ENCODE measurements around the gene SLC5A6. TPM values are rescaled to one million over a fixed set of nuclear protein-coding genes. Genes with fewer than 3 reads are reported as not detected.

Gene SLC5A6
- polyA plus RNA-seq, 1 of the 3 experiments (the other 2 are of a cell fraction), result 75.7 TPM

DNA sequence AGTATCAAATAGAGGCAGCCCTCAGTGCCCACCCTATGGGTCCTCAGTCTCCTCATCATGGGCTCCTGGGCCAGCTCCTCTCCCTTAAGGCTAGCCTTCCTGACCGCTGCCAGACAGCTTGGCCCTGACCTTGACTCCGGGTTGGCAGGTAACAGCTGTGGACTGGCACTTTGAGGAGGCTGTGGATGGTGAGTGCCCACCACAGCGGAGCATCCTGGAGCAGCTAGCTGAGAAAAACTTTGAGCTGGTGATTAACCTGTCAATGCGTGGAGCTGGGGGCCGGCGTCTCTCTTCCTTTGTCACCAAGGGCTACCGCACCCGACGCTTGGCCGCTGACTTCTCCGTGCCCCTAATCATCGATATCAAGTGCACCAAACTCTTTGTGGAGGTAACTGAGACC is 24.1 kb upstream of the SLC5A6 start:
- no peaks in the 10 kb centered on the region for H3K27me3 ChIP-seq (ENCODE audit: insufficient read depth)
- no peaks in the 10 kb centered on the region for H3K9me2 ChIP-seq
- no peaks in the 10 kb centered on the region for H3K79me2 ChIP-seq (ENCODE audit: insufficient read depth)
- H3K4me1 ChIP-seq (ENCODE audit: control insufficient read depth in 1 of 2, insufficient read depth in 2 of 2, low read depth in 1 of 2, low read length in 1 of 2), result no peaks in the 10 kb centered on the region
- 95% methylated on average over 12 of the region's 12 CpGs for WGBS (ENCODE audit: low lambda C conversion rate)
- H3K27ac ChIP-seq (ENCODE audit: low read depth in 2 of 2, low read length in 1 of 2), result no peak overlapping the region
- peaks cover 48 to 93% of the 10 kb centered on the region in 2 experiments for H3K36me3 ChIP-seq (replicated peaks in 1 of 2; ENCODE audit: control insufficient read depth in 1 of 2, insufficient read depth in 2 of 2, low read length in 1 of 2)
- TF ChIP-seq EZH2phosphoT487 (IDR thresholded peaks at IDR 0.05; ENCODE audit: borderline replicate concordance, low read depth) (no peak), RAD21 (IDR thresholded peaks at IDR 0.05; ENCODE audit: low read length) (no peak), NFIC (IDR thresholded peaks at IDR 0.05; ENCODE audit: borderline replicate concordance) (no peak), FOSL2 (IDR thresholded peaks at IDR 0.05; ENCODE audit: borderline replicate concordance, low read depth) (no peak), RXRA (IDR thresholded peaks at IDR 0.05; ENCODE audit: borderline replicate concordance, low read depth) (no peak), MEF2A (IDR thresholded peaks at IDR 0.05; ENCODE audit: borderline replicate concordance, low read depth) (no peak), NRF1 (IDR thresholded peaks at IDR 0.05; ENCODE audit: low read depth, low read length) (no peak), SIN3A (IDR thresholded peaks at IDR 0.05; ENCODE audit: borderline replicate concordance, low read depth, low read length) (no peak), MXI1 (IDR thresholded peaks at IDR 0.05; ENCODE audit: low read depth, low read length) (no peak), GATA2 (CRISPR knock-in tag; IDR thresholded peaks at IDR 0.05) (no peak)
- TF ChIP-seq, protein P1, sequence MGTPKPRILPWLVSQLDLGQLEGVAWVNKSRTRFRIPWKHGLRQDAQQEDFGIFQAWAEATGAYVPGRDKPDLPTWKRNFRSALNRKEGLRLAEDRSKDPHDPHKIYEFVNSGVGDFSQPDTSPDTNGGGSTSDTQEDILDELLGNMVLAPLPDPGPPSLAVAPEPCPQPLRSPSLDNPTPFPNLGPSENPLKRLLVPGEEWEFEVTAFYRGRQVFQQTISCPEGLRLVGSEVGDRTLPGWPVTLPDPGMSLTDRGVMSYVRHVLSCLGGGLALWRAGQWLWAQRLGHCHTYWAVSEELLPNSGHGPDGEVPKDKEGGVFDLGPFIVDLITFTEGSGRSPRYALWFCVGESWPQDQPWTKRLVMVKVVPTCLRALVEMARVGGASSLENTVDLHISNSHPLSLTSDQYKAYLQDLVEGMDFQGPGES (IDR thresholded peaks at IDR 0.05; ENCODE audit: low read depth, low read length), result no peak
- TF ChIP-seq, protein P2, sequence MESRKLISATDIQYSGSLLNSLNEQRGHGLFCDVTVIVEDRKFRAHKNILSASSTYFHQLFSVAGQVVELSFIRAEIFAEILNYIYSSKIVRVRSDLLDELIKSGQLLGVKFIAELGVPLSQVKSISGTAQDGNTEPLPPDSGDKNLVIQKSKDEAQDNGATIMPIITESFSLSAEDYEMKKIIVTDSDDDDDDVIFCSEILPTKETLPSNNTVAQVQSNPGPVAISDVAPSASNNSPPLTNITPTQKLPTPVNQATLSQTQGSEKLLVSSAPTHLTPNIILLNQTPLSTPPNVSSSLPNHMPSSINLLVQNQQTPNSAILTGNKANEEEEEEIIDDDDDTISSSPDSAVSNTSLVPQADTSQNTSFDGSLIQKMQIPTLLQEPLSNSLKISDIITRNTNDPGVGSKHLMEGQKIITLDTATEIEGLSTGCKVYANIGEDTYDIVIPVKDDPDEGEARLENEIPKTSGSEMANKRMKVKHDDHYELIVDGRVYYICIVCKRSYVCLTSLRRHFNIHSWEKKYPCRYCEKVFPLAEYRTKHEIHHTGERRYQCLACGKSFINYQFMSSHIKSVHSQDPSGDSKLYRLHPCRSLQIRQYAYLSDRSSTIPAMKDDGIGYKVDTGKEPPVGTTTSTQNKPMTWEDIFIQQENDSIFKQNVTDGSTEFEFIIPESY (IDR thresholded peaks at IDR 0.05; ENCODE audit: borderline replicate concordance, low read depth), result no peak
- TF ChIP-seq, protein P3, sequence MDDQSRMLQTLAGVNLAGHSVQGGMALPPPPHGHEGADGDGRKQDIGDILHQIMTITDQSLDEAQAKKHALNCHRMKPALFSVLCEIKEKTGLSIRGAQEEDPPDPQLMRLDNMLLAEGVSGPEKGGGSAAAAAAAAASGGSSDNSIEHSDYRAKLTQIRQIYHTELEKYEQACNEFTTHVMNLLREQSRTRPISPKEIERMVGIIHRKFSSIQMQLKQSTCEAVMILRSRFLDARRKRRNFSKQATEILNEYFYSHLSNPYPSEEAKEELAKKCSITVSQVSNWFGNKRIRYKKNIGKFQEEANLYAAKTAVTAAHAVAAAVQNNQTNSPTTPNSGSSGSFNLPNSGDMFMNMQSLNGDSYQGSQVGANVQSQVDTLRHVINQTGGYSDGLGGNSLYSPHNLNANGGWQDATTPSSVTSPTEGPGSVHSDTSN (IDR thresholded peaks at IDR 0.05), result no peak
- TF ChIP-seq, protein P4, sequence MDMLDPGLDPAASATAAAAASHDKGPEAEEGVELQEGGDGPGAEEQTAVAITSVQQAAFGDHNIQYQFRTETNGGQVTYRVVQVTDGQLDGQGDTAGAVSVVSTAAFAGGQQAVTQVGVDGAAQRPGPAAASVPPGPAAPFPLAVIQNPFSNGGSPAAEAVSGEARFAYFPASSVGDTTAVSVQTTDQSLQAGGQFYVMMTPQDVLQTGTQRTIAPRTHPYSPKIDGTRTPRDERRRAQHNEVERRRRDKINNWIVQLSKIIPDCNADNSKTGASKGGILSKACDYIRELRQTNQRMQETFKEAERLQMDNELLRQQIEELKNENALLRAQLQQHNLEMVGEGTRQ (IDR thresholded peaks at IDR 0.05; ENCODE audit: borderline replicate concordance, low read depth, low read length), result no peak
- no peaks in the 10 kb centered on the region for H3F3A ChIP-seq (replicated peaks; ENCODE audit: insufficient read depth)
- no peak overlapping the region for H2AFZ ChIP-seq (ENCODE audit: low read depth)
- ChIA-PET CTCF (interaction anchor here (0.7 to 6.8 kb wide), 3 partner anchors 15 to 67 kb away, joined by 4 to 39 read pairs (median 4); partner anchors contain the start of gene TRIM54), POLR2A (interaction anchor here (0.7 kb wide), 1 partner anchor 127 kb away, joined by 3 read pairs; no protein-coding TSS in a partner anchor)
- H3K9me3 ChIP-seq, result no peaks in the 10 kb centered on the region
- H4K20me1 ChIP-seq (ENCODE audit: insufficient read depth), result no peaks in the 10 kb centered on the region
- no peak overlapping the region for H3K4me2 ChIP-seq
- no peak overlapping the region for H3K4me3 ChIP-seq (ENCODE audit: low read depth in 2 of 2, low read length in 1 of 2)
- DNase-seq, result no peak
- H3K9ac ChIP-seq, result no peak overlapping the region

All from SK-N-SH (cell line).